Tibial artery (tissue), 4 donors: Measurements from ENCODE around the gene GJB4.

Experiments
- DNase-seq, 2 donors: peaks; one replicate each; pipeline ENCODE4 v3.0.0-alpha.2; 2019
- H3K27ac ChIP-seq, 2 donors: fragments of 200-600 bp; sonication (generic) in 1 of 2; 1 replicate in 1 of 2; 2 replicates in 1 of 2; pipeline ENCODE4 v1.5.1; 2018 to 2019; ENCODE audit warnings: mild to moderate bottlenecking in 1 of 2
- H3K27me3 ChIP-seq, 2 donors: fragments of 200-600 bp; sonication (generic) in 1 of 2; one replicate each; pipeline versions ENCODE4 v1.5.1 to v1.6.0; 2016 to 2019
- H3K36me3 ChIP-seq, 3 donors: fragments of 200-600 bp; sonication (generic) in 2 of 3; one replicate each; pipeline ENCODE4 v1.5.1; 2016 to 2019; ENCODE audit warnings: mild to moderate bottlenecking in 2 of 3
- H3K4me1 ChIP-seq, 4 donors: fragments of 200-600 bp; sonication (generic) in 2 of 4; 1 replicate in 3 of 4; 2 replicates in 1 of 4; pipeline ENCODE4 v1.5.1; 2016 to 2019
- H3K4me3 ChIP-seq, 2 donors: fragments of 200-600 bp; sonication (generic) in 1 of 2; 1 replicate in 1 of 2; 2 replicates in 1 of 2; pipeline ENCODE4 v1.5.1; 2018 to 2019; ENCODE audit warnings: mild to moderate bottlenecking in 2 of 2
- H3K9me3 ChIP-seq, 3 donors: fragments of 200-600 bp; sonication (generic) in 1 of 3; one replicate each; pipeline ENCODE4 v1.5.1; 2016 to 2019
- CTCF ChIP-seq, 2 experiments: fragments of 200-600 bp in 1 of 2; fragments of 450-650 bp in 1 of 2; IDR thresholded peaks; one replicate each; pipeline ENCODE4 v1.5.1; 2017 to 2019; ENCODE audit warnings: antibody characterized with exemption in 2 of 2, mild to moderate bottlenecking in 1 of 2, moderate library complexity in 1 of 2
- intact Hi-C: fragments of 100-400 bp; cut with DNase I; formaldehyde crosslinking; loops from one replicate; pipeline ENCODE4 v1.15.0; 2023; ENCODE audit warnings: low total_unique reads

The GJB4 gene

GRCh38 chr1:34761776-34762307 is 2.3 kb downstream of the GJB4 start:
- Histone ChIP-seq H3K27ac (no peak overlapping the region), H3K4me3 (no peak overlapping the region), H3K36me3 (no peaks in the 10 kb centered on the region), H3K9me3 (no peaks in the 10 kb centered on the region), H3K4me1 (no peaks in the 10 kb centered on the region), H3K27me3 (peaks cover 0 to 10% of the 10 kb centered on the region in 2 donors)
- intact Hi-C loops, result no loop called here
- no peak for TF ChIP-seq CTCF (IDR thresholded peaks at IDR 0.05)
- DNase-seq, result no peak

- H3K27ac ChIP-seq, result no peak overlapping the region
- H3K36me3 ChIP-seq, result no peaks in the 10 kb centered on the region
- DNase-seq, result no peak
- no peaks in the 10 kb centered on the region for H3K4me1 ChIP-seq
- H3K27me3 ChIP-seq, result peaks cover 0 to 10% of the 10 kb centered on the region in 2 donors
- H3K4me3 ChIP-seq, result no peak overlapping the region
- H3K9me3 ChIP-seq, result no peaks in the 10 kb centered on the region
- TF ChIP-seq CTCF (IDR thresholded peaks at IDR 0.05), result no peak
- intact Hi-C loops, result no loop called here
Observed at GRCh38 chr1:34762474-34763141, 3.1 kb downstream of the GJB4 start.

GRCh38 chr1:34763142-34763781 is 3.7 kb downstream of the GJB4 start:
- H3K27me3 ChIP-seq, result peaks cover 0 to 10% of the 10 kb centered on the region in 2 donors
- intact Hi-C loops, result no loop called here
- no peak overlapping the region for H3K4me3 ChIP-seq
- H3K36me3 ChIP-seq, result no peaks in the 10 kb centered on the region
- H3K27ac ChIP-seq, result no peak overlapping the region
- no peaks in the 10 kb centered on the region for H3K9me3 ChIP-seq
- no peak for DNase-seq
- TF ChIP-seq CTCF (IDR thresholded peaks at IDR 0.05), result no peak
- H3K4me1 ChIP-seq, result no peaks in the 10 kb centered on the region

- no peak overlapping the region for H3K4me3 ChIP-seq
- H3K4me1 ChIP-seq, result no peaks in the 10 kb centered on the region
- DNase-seq, result no peak
- no peak overlapping the region for H3K27ac ChIP-seq
- H3K27me3 ChIP-seq, result no peaks in the 10 kb centered on the region
- TF ChIP-seq CTCF (IDR thresholded peaks at IDR 0.05), result no peak
- intact Hi-C loops, result no loop called here
- H3K36me3 ChIP-seq, result no peaks in the 10 kb centered on the region
- H3K9me3 ChIP-seq, result no peaks in the 10 kb centered on the region
Observed at GRCh38 chr1:34768856-34769255, 9.3 kb downstream of the GJB4 start.

GRCh38 chr1:34770891-34771504 is 11.5 kb downstream of the GJB4 start:
- Histone ChIP-seq H3K27ac (no peak overlapping the region), H3K27me3 (peaks cover 0 to 3% of the 10 kb centered on the region in 2 donors), H3K4me3 (no peak overlapping the region), H3K9me3 (no peaks in the 10 kb centered on the region), H3K4me1 (no peaks in the 10 kb centered on the region), H3K36me3 (no peaks in the 10 kb centered on the region)
- no peak for DNase-seq
- TF ChIP-seq CTCF (IDR thresholded peaks at IDR 0.05), result no peak
- intact Hi-C loops, result loop anchor here (5.0 kb wide), 1 partner anchor 1746 kb away; no protein-coding TSS in a partner anchor
